SK-N-MC (cell line): ENCODE results near the gene STK39.

Experiments used
- EZH2 ChIP-seq: fragments of 200-600 bp; sonication (generic); IDR thresholded peaks from one replicate; pipeline ENCODE4 v1.6.1; 2017; ENCODE audit warnings: antibody characterized with exemption
- POLR2AphosphoS5 ChIP-seq: IDR thresholded peaks from 2 replicates; pipeline ENCODE4 v1.6.1; 2012; ENCODE audit warnings: mild to moderate bottlenecking, low read depth, low read length, borderline replicate concordance

DNA sequence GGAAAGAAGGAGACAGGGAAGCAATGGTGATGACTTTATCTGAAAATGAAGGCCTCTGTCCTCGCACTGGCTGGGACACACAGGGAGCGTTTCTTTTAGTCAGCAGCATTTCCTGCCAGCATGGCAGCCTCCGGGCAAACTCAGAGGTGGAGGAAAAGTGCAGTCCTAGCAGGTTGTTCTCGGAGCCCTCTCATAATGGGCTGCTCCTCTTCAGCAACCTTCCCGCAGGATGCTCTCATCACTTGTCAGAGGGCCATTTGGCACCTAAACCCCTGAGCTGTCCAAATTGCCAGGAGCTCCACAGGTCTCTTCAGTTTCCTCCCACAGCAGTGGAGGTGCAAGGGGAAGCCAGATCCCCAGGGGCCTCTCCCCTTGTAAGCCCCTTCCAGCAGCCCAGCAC is 6.2 kb downstream of the STK39 start:
- TF ChIP-seq POLR2AphosphoS5 (no peak), EZH2 (no peak)
